DMS53 treated with DMSO at 0.1 percent for 48 hours (cell line): Measurements from ENCODE around the gene SEPTIN8.
"Not testable (repeated sequence)": the region's sequence is repeated elsewhere in the genome, so short reads cannot be mapped to it uniquely, and the experiment has no call there.

Source experiments
- DNase-seq: peaks from one replicate; lab custom pipeline; 2025; ENCODE audit not compliant: unreplicated experiment; lab: John Stamatoyannopoulos, UW

SEPTIN8 gene

GRCh38 chr5:132812781-132813598 lies 36.0 kb upstream of the SEPTIN8 start, which contains the start of gene SOWAHA:
SOWAHA (plus strand) TSS chr5:132813302; CDS start chr5:132813622, 320 bp downstream.
- DNase-seq, result no peak

GRCh38 chr5:132812123-132812765 lies 35.2 kb upstream of the SEPTIN8 start:
- DNase-seq, result no peak

GRCh38 chr5:132810605-132811004 lies 33.6 kb upstream of the SEPTIN8 start:
- DNase-seq, result no peak

GRCh38 chr5:132808866-132809265 lies 31.8 kb upstream of the SEPTIN8 start:
- no peak for DNase-seq

GRCh38 chr5:132808448-132808847 lies 31.4 kb upstream of the SEPTIN8 start:
- no peak for DNase-seq

- DNase-seq, result peak; percentile 49
Measured at GRCh38 chr5:132807163-132807838, 30.3 kb upstream of the SEPTIN8 start.

- not testable (repeated sequence) for DNase-seq
Measured at GRCh38 chr5:132806804-132807162, 29.7 kb upstream of the SEPTIN8 start.

- DNase-seq, result not testable (repeated sequence)
Measured at GRCh38 chr5:132805872-132806271, 28.8 kb upstream of the SEPTIN8 start.

GRCh38 chr5:132804219-132804618 lies 27.2 kb upstream of the SEPTIN8 start:
- not testable (repeated sequence) for DNase-seq

GRCh38 chr5:132802685-132803066 lies 25.6 kb upstream of the SEPTIN8 start:
- DNase-seq, result not testable (repeated sequence)

GRCh38 chr5:132802044-132802684 lies 25.1 kb upstream of the SEPTIN8 start:
- DNase-seq, result no peak

- DNase-seq, result no peak
Measured at GRCh38 chr5:132800545-132800944, 23.5 kb upstream of the SEPTIN8 start.

GRCh38 chr5:132799392-132799791 lies 22.4 kb upstream of the SEPTIN8 start:
- no peak for DNase-seq

- no peak for DNase-seq
Measured at GRCh38 chr5:132797651-132798050, 20.6 kb upstream of the SEPTIN8 start.

GRCh38 chr5:132791026-132791425 lies 14.0 kb upstream of the SEPTIN8 start:
- DNase-seq, result no peak

- no peak for DNase-seq
Measured at GRCh38 chr5:132790201-132790865, 13.3 kb upstream of the SEPTIN8 start.

GRCh38 chr5:132788990-132789886 lies 12.2 kb upstream of the SEPTIN8 start:
- no peak for DNase-seq

- DNase-seq, result no peak
Measured at GRCh38 chr5:132788508-132788907, 11.5 kb upstream of the SEPTIN8 start.

- no peak for DNase-seq
Measured at GRCh38 chr5:132787076-132787475, 10.0 kb upstream of the SEPTIN8 start.

GRCh38 chr5:132785864-132786263 lies 8.8 kb upstream of the SEPTIN8 start:
- DNase-seq, result no peak
